ENCODE results near the gene PI4KB.

PI4KB gene

DNA sequence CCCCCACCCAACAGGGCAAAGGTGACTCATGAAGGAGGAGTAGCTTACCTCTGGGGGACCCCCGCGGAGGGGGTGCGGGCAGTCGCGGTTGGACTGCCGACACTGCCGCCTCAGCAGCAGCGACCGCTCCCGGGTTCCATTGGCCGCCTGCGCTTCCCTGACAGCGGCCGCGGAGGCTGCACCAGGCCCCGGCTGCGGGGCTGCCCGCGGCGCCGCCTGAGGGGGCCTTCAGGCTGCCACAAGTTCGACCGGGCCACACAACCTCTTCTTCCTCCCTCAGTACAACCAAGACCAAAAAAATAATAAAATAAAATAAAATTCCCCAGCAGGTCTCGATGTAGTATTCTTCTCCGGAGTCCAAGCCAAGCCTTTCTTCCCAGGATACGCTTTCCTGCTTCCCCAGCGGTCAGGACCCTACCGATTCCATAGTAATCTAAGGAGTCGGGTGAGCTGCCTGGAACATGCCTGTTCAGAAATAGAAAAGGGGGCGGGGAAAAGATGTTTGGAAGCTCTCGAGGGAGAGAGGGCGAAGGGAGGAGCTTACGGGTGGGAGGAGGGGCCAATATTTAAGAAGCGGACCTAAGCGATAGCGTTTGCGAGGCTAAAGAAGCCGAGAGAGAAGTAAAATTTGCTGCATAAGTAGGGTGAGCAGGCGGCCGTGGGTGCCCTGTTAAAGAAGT is at the start of gene PI4KB:
Gene PI4KB, minus strand, starts transcription at position 194 of the 680 bp plus-strand sequence. CDS start 10,935 bp downstream, outside the sequence.
- in situ Hi-C loops (cut with HindIII; ENCODE audit: low sequenced_read_pairs): no loop called here
- H3K4me3 ChIP-seq (ENCODE audit: low read depth, low read length): peak within 1 kb of the TSS; percentile 83
- peak; percentile 98 for DNase-seq (ENCODE audit: low read depth)
- TF ChIP-seq, protein P1, sequence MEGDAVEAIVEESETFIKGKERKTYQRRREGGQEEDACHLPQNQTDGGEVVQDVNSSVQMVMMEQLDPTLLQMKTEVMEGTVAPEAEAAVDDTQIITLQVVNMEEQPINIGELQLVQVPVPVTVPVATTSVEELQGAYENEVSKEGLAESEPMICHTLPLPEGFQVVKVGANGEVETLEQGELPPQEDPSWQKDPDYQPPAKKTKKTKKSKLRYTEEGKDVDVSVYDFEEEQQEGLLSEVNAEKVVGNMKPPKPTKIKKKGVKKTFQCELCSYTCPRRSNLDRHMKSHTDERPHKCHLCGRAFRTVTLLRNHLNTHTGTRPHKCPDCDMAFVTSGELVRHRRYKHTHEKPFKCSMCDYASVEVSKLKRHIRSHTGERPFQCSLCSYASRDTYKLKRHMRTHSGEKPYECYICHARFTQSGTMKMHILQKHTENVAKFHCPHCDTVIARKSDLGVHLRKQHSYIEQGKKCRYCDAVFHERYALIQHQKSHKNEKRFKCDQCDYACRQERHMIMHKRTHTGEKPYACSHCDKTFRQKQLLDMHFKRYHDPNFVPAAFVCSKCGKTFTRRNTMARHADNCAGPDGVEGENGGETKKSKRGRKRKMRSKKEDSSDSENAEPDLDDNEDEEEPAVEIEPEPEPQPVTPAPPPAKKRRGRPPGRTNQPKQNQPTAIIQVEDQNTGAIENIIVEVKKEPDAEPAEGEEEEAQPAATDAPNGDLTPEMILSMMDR (IDR thresholded peaks at IDR 0.05; ENCODE audit: low read depth, low read length, missing control alignments): no peak

DNA sequence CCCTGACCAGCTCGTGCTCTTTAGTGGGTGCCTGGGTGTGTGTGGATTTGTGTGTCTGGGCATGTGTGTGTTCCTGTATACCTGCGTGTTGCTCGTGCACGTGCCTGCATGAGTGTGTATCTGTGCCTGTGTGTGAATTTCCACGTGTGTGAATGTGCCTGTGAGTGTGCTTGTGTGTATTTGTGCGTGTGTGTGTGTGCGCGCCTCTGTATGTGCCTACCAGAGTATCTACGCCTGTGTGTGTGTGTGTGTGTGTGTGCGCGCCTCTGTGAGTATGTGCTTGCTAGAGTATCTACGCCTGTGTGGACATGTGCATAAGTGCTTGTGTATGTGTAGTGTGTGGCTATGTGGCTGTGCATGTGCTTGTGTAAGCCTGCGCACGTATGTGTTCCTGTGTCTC is 46.0 kb upstream of the PI4KB start:
- no peak for DNase-seq (ENCODE audit: low read depth)
- in situ Hi-C loops (cut with HindIII; ENCODE audit: low sequenced_read_pairs): no loop called here
- TF ChIP-seq, protein P1 (IDR thresholded peaks at IDR 0.05; ENCODE audit: low read depth, low read length, missing control alignments): no peak
- no peak overlapping the region for H3K4me3 ChIP-seq (ENCODE audit: low read depth, low read length)

DNA sequence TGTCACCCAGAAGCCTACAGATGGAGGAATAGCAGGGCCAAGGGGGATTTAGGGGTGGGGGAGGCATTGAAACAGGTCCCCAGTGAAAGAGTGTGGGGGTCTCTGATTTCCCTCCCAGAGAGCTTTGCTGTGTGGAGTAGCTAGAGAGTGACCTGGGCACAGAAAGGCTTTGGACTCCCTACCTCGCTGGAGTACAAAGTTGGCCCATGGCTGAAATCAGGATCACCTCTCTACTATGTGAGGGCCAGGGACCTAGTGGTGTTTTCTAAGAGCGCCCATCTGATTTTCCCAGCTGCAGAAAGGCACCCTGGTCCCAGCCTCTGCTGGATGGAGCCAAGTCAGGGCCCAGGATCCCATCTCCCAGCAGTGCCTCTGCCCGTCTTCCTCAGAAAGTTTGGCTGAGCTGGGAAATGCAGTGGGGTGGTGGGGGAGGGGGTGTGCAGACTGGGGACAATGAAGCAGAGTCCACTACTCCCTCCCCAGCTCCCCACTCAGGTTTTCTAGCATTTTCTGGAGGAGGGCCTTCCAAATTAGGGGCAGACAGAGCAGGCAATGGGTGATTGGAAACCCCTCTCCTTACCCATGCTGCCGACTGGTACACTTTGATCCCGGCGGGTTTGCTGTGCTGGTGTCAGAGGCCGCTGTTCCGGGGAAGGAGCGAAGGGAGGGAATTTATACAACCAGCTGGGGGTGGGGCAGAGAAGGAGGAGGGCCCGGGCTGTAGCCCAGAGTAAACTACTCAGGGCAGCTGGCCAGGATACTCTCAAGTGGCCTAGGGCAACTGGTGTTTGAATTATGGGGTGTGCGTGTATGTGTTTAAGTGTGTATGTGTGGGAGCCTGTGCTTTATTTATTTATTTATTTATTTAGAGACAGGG is 45.1 kb upstream of the PI4KB start, which contains the start of gene SELENBP1:
Gene SELENBP1, minus strand, starts transcription at position 648 of the 877 bp plus-strand sequence. Its CDS starts 64 bp downstream, at position 584.
- TF ChIP-seq, protein P1 (IDR thresholded peaks at IDR 0.05; ENCODE audit: low read depth, low read length, missing control alignments): no peak
- in situ Hi-C loops (cut with HindIII; ENCODE audit: low sequenced_read_pairs): no loop called here
- DNase-seq (ENCODE audit: low read depth): peak; percentile 15
- H3K4me3 ChIP-seq (ENCODE audit: low read depth, low read length): peak within 1 kb of the TSS; percentile 39

DNA sequence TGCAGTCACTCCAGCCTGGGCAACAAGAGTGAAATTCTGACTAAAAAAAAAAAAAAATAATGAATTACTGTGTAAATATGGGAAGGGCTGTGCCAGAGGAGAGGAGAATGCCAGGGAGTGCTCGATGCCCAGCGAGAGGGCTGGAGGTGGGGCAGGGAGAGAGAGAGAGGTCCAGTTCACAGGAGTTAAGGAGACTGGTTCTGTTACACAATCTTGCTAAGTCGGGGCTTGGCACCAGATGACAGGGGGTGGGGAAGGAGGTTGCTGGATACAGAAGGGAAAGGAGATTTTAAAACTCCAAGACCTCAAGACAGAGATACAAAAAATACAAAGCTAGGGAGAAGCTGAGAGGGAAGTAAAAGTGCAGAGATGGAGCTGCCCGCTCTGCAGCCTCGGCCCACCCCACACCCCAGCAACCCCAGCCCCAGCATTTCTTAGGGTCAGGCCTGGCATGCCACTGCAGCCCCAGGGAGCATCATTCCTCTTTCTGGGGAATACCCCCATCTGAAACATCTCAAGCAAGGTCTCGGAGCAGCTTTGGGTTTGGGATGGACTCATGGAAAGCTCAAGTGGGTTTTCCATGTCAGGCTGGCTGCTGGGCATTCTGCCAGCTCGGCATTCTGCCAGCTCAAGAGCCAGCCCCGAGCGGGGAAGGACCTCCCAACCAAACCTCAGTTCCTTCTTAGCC is 44.3 kb upstream of the PI4KB start:
- peak overlapping the region; percentile 39 for H3K4me3 ChIP-seq (ENCODE audit: low read depth, low read length)
- DNase-seq (ENCODE audit: low read depth): no peak
- in situ Hi-C loops (cut with HindIII; ENCODE audit: low sequenced_read_pairs): no loop called here
- TF ChIP-seq, protein P1 (IDR thresholded peaks at IDR 0.05; ENCODE audit: low read depth, low read length, missing control alignments): no peak

DNA sequence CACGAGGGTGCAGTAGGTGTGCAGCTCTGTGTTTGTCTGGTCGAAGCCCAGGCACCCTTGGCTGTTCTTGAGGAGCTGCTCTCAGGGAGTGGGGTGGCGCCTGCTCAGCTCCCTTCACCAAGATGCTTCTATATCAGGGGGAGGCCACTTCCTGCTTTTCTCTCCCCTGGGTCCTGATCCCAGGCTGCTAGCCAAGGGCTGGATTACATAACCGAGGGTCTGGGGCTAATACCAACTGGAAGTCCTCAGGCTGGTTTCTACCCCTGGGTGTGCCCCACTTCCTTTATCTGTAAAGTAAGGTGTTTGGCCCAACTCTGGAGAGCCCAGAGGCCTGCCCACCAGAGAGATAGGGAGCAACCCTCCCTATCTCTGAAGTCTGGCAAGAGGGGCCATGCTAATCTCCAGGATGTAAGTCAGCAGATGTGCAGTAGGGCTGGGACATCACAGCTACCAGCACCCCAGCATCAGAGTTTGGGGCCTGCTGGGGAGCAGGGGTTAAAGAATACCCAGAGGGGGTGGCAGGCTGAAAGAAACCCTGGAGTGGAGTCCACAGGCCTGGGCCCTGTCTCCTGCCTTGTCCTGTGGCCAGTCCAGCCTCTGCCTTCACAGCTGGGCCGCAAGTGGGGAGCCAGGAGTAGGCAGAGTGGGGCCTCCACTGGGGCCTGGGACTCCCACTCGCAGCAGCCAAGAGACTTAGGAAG is 43.1 kb upstream of the PI4KB start:
- in situ Hi-C loops (cut with HindIII; ENCODE audit: low sequenced_read_pairs): no loop called here
- DNase-seq (ENCODE audit: low read depth): no peak
- TF ChIP-seq, protein P1 (IDR thresholded peaks at IDR 0.05; ENCODE audit: low read depth, low read length, missing control alignments): no peak
- H3K4me3 ChIP-seq (ENCODE audit: low read depth, low read length): no peak overlapping the region
